Measurements from ENCODE around the gene QKI. TPM values are rescaled to one million over a fixed set of nuclear protein-coding genes. Genes with fewer than 3 reads are reported as not detected.

QKI gene
- total and polyA plus RNA-seq, 2 of the 8 experiments (the other 6 are each of a cell fraction or from before 2014, with no cell fraction given) = 181 to 183 TPM

GRCh38 chr6:163605385-163606097, 191.0 kb downstream of the QKI start:
- Histone ChIP-seq H3K18ac (ENCODE audit: extremely low read depth, low read length) (no peak overlapping the region), H2BK12ac (ENCODE audit: low read depth, low read length) (no peak overlapping the region), H3K4ac (replicated peaks; ENCODE audit: insufficient read length, low read depth, low read length) (no peak overlapping the region), H3K4me3 (ENCODE audit: extremely low read depth in 1 of 4, insufficient read depth in 2 of 4, low read depth in 3 of 4, low read length in 4 of 4) (no peak overlapping the region), H3K23me2 (ENCODE audit: low read depth, low read length) (no peaks in the 10 kb centered on the region), H2BK5ac (ENCODE audit: low read depth, low read length) (no peak overlapping the region), H3K4me2 (ENCODE audit: insufficient read depth in 1 of 2, low read depth in 2 of 2, low read length in 2 of 2) (no peak overlapping the region), H4K91ac (replicated peaks; ENCODE audit: insufficient read length, low read length) (no peak overlapping the region), H3K14ac (ENCODE audit: insufficient read length) (no peak overlapping the region), H2AFZ (ENCODE audit: low read length) (no peak overlapping the region), H3K27me3 (replicated peaks in 1 of 4; ENCODE audit: control insufficient read depth in 3 of 4, extremely low read depth in 1 of 4, insufficient read depth in 3 of 4, low read length in 3 of 4) (no peaks in the 10 kb centered on the region), H3K56ac (replicated peaks; ENCODE audit: insufficient read length, low read depth, low read length) (no peak overlapping the region), H2AK5ac (ENCODE audit: low read depth, low read length) (no peak overlapping the region), H3K36me3 (ENCODE audit: control insufficient read depth in 2 of 4, insufficient read depth in 4 of 4, low read length in 3 of 4) (no peaks in the 10 kb centered on the region), H2BK20ac (ENCODE audit: low read length) (no peak overlapping the region), H3K23ac (ENCODE audit: insufficient read length) (no peak overlapping the region), H2BK120ac (replicated peaks; ENCODE audit: low read depth, low read length) (no peak overlapping the region), H3K4me1 (replicated peaks in 1 of 4; ENCODE audit: control insufficient read depth in 3 of 4, insufficient read depth in 4 of 4, low read length in 3 of 4) (no peaks in the 10 kb centered on the region; a peak in 1 of 7 replicates), H2BK15ac (ENCODE audit: low read length) (no peak overlapping the region), H4K8ac (ENCODE audit: extremely low read depth, insufficient read depth, low read length) (no peak overlapping the region), H3K79me1 (ENCODE audit: low read depth, low read length) (no peaks in the 10 kb centered on the region), H3K9ac (replicated peaks in 1 of 4; ENCODE audit: extremely low read depth in 1 of 4, low read depth in 3 of 4, low read length in 3 of 4) (no peak overlapping the region), H3K9me3 (ENCODE audit: insufficient read depth in 2 of 2, low read depth in 1 of 2, low read length in 1 of 2) (no peaks in the 10 kb centered on the region), H4K20me1 (replicated peaks in 1 of 2; ENCODE audit: control insufficient read depth in 1 of 2, insufficient read depth in 2 of 2, low read length in 2 of 2) (no peaks in the 10 kb centered on the region), H3K79me2 (ENCODE audit: control insufficient read depth in 1 of 2, insufficient read depth in 2 of 2, low read length in 2 of 2) (no peaks in the 10 kb centered on the region), H4K5ac (ENCODE audit: insufficient read length, low read depth, low read length) (no peak overlapping the region), H3K27ac (ENCODE audit: low read depth, low read length) (no peak overlapping the region)
- ChIA-PET CTCF (ENCODE audit: partially characterized antibody) (no interaction called here), POLR2A (ENCODE audit: partially characterized antibody) (no interaction called here)
- no peak for TF ChIP-seq KDM5A (IDR thresholded peaks at IDR 0.05; ENCODE audit: low read length)
- TF ChIP-seq SP1 (IDR thresholded peaks at IDR 0.05; ENCODE audit: low read depth, low read length) = no peak
- TF ChIP-seq SAP30 (IDR thresholded peaks at IDR 0.05; ENCODE audit: insufficient read depth, insufficient replicate concordance, low read length) = no peak
- no peak for TF ChIP-seq CREB1 (IDR thresholded peaks at IDR 0.05)
- TF ChIP-seq BRCA1 (IDR thresholded peaks at IDR 0.05; ENCODE audit: low read depth, low read length) = no peak
- TF ChIP-seq BACH1 (IDR thresholded peaks at IDR 0.05; ENCODE audit: low read length) = no peak
- no peak for TF ChIP-seq JUN (IDR thresholded peaks at IDR 0.05; ENCODE audit: low read depth, low read length)
- WGBS, 2 experiments (ENCODE audit: extremely low coverage in 1 of 2, insufficient coverage in 1 of 2, insufficient read length in 1 of 2, insufficient replicate concordance in 2 of 2, low coverage in 1 of 2, low lambda C conversion rate in 2 of 2, missing lambda C conversion rate in 1 of 2) = 96% methylated on average over 4 of the region's 4 CpGs; no CpG with 5 or more reads in 1 of the 2 experiments
- DNase-seq (ENCODE audit: low read depth in 1 of 2, low spot score in 2 of 2) = no peak
- FAIRE-seq = no peak
